Measurements from ENCODE around the gene UNK.

The UNK gene

DNA sequence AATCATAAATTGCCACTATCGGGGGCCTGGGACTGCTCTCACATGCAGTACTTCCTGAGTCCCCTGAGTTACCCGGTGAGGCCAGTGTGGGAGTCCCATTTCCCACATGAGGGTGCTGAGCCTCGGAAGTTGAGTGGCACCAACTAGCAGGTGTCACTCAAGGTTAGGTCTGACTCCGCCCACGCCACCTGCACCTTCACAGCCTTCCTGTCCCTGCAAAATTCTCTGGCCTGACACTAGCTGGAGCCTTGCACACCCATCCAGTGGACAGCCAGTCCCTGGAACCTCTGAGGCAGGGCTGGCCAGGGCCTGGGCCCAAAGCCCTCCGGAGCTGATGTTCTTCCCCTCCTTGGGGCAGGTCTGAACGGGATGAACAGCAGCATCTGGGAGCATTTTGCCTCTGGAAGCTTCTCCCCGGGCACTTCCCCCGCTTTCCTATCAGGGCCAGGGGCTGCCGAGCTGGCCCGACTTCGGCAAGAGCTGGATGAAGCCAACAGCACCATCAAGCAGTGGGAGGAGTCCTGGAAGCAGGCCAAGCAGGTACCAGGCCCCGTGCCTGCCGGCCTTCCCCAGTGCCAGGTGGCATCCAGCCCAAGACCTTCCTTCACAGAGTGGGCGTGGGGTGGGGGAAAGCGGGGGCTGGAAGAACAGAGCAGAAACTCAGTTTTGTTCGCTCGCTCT is 37.7 kb downstream of the UNK start:
- peak; percentile 67 for DNase-seq

DNA sequence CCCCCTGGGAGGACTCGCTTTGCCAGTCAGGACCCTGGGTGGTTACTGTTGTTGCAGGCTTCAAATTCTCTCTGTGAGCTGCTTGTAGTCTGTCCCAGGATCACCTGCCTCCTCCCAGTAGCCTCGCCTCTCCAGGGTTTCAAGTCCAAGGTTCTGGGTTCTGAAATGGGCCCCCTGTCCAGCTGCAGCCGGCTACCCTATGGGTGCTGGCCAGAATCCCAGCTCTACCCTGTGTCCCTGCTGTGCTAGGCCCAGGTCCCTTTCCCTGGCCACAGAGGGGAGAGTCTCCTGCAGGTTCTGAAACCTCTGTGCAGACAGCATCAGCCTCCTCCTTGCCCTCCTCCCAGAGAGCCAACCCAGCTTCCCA is 38.2 kb downstream of the UNK start:
- no peak for DNase-seq

DNA sequence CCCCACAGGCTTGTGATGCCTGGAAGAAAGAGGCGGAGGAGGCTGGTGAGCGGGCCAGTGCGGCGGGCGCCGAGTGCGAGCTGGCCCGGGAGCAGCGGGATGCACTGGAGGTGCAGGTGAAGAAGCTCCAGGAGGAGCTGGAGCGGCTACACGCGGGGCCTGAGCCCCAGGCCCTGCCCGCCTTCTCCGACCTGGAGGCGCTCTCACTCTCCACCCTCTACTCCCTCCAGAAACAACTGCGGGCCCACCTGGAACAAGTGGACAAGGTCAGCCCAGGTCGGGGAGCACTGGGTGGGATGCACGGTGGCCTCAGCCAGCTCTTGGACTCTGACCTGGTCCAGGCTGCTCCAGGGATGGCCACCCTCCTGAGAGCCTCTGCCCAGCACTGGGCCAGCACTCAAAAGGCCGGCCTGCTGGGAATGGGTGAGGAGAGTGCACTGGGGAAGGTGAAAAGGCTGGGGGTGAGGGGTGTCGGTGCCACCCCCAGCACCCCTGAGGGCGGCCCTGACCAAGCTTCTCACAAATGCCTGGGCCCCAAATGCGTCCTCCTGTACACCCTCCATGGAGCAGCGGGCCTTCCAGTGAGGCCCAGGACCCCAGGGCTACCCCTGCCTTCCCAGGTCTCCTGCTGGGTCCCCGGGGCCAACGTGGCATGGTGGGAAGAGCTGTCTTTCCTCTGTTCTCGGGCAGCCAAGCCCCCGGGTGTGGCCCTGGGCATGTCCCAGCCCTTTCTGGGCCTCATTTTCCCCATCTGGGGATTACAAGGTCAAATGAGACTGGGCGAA is 38.8 kb downstream of the UNK start:
- DNase-seq, result no peak

DNA sequence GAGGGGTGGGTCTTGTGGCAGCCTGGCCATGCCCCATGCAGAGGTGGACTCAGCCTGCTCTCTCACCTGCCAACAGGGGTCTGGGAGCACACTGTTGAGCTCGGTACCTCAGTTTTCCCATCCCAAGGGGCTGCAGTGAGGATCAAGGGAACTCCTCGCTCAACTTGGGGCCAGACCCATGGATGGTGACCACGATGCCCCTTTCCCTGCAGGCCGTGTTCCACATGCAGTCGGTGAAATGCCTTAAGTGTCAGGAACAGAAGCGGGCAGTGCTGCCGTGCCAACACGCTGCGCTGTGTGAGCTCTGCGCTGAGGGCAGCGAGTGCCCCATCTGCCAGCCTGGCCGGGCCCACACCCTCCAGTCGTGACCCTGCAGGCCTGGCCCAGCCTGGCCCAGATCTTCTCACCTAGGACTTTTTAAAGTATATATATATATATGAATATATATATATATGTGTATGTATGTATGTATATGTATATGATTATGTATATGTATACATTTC is 39.5 kb downstream of the UNK start:
- no peak for DNase-seq

DNA sequence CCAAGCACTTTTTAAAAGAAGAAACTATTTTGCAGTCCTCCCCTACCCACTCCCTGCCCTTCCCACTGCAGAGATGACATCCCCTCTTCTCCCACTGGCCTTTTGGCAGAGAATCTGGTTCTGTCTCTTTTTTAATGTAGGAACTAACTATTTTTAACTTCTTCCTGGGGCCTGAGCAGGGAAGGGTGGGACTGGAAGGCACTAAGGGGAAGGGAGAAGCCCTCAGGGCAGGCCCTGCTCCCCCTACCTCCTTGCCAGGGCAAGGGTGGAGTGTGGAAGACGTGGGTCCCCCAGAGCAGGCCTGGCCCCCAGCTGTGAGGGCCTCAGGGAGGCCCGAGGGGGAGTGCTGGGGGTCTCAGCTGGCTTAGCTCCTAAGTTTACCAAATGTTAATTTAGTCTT is 40.1 kb downstream of the UNK start:
- no peak for DNase-seq

DNA sequence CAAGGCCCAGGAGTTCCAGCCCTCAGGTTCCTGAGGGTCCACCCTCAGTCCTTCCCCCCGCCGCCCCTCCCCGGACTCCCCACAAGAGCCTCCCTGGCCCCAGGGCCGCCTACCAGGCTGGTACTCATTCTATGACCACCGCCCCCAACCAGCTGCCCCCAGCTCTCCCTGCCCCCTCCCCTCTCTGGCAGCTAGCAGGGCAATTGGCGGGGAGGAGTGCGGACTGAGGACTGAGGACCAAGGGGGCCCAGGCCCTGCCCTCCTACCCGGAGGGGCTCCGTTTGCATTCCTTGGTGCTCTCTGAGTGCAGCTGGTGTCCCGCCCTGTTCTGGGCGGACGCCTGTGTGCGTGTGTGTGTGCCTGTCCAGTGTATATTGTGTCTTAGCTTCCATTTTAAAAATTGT is 40.5 kb downstream of the UNK start:
- DNase-seq, result no peak

DNA sequence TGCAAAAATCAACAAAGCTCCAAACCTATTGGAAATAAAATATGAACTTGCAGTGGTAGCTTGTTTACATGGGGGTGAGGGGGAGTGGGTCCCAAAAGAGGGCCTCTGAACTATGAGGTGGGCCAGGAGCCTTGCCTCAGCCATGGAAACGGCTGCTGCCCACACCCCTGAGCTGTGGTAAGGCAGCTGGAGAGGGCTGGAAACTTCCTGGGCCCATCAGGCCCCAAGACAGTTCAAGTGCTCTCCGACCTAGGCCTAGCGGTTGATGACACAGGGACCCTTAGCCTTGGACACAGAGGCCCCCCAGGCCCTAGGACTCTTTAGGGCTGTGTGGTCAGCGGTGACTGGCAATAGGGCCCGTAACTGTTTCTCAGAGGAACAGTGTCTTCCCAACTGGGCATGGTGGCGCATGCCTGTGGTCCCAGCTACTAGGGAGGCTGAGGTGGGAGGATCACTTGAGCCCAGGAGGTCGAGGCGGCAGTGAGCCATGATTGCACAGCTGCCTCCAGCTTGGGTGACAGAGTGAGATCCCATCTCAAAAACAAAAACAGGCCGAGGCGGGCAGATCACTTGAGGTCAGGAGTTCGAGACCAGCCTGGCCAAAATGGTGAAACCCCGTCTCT is 41.3 kb downstream of the UNK start:
- no peak for DNase-seq

DNA sequence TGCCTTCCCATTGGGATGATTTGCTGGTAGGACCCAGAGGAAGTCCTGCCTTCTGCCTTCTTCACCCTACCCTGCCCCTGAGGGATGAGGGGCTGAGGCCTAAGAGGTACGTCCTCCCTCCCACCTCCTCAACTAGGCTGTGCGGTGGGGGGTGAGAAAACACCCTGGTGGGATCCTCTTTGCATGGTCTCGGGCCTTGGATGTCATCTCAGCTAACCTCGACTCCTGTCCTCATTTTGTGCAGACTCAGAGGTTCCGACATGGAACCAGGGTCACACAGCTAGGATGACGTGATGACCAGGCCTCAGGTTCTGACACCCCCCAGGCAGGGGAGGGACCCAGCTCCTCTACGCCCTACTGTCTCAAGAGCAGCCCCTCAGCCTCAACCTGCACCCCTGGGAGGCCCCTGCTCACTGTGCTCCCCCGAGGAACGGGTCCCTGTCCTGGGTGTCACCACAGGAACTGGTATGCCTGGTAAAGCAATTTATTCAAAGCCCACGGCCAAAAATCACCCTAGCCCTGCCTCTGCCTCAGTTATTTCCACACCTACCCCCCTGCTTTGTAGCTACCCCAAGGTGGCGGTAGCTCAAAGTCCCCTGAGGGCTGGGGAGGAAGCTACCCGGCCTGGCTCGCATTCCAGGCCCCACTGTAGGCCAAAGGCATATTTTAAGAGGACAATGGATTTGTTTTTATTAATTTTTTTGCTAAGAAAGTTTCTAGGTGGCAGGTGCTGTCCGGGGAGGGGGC is 42.1 kb downstream of the UNK start:
- DNase-seq, result no peak

DNA sequence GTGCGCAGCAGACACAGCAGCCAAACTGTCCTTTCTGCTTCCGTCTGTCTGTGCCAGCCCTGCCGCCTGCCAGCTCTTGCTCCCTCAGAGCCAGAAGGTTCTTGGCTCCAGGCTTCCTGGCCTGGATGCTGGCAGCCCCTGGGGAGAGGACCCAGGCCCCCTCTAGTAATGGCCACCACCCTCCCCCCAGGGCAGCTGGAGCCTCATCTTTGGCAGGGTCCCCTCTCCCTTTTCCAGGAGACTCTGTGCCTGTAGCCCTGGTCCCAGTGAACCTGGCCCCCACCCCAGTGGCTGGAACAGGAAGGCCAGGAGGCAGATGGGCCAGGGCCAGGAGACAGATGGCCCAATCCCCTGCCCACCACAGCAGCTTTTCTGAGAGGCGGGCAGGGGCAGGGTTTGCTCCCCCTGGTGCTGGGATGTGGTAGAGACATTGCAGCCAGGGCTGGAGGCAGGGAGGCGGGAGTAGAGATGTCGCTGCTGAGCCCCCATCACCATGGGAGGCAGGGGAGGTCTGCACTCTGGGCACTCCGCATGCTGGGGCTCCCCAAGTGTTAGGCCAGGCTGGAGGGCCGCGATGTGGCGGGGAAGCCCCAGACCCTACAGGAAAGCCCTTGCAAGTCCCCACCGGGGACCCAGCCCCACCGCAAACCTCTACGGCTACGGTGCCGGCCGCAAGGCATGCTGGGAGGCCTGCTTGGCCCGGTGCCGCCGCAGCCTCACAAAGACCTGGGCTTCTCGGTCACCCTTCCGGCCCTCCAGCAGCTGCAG is 42.9 kb downstream of the UNK start:
- peak; percentile 88 for DNase-seq

DNA sequence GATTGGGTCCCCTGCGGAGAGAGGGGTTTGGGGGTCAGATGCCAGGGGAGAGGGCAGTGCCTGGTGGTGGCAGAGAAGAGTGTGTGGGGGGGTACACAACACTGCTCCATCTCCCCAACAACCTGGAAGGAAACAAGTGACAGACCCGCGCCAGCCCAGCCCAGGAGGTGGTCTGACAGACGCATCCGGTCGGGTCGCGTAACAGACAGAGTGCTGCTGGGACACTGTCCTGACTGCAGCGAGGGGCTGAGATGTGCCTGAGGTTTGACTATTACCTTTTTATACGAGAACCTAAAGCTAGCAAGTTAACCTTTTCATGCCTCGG is 43.4 kb downstream of the UNK start:
- DNase-seq, result no peak

DNA sequence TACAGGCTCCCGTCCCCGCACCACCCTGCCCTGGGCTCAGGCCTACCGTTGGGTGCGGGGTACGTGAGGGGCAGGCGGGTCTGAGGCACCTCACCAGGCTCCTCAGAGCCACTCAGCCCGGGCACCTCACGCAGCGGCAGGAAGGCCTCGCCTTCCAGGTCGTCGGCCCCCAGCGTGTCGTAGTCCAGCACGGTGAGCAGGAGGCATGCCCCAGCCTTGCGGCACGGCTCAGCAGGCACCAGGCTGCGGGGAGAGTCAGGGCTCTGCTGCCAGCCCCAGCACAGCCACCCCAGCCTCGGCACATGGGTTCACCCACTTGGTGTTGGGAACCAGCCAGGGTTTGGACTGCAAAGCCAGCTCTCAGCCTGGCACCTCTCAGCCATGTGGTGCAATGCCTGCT is 44.1 kb downstream of the UNK start:
- DNase-seq, result no peak

DNA sequence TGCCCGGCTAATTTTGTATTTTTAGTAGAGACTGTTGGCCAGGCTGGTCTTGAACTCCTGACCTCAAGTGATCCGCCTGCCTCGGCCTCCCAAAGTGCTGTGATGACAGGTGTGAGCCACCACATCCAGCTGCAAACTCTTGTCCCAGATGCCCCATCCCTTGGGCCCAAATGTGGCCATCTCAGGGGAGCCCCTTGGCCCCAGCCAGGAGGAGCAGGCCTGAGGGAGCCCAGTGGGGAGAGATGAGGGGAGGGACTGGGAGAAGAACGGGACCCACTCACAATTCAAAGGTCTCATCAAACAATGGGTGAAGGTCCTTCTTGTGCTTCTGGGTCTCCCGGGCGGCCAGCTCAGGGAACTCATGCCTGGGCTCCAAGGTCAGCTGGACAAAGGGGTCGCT is 45.1 kb downstream of the UNK start:
- DNase-seq, result no peak

DNA sequence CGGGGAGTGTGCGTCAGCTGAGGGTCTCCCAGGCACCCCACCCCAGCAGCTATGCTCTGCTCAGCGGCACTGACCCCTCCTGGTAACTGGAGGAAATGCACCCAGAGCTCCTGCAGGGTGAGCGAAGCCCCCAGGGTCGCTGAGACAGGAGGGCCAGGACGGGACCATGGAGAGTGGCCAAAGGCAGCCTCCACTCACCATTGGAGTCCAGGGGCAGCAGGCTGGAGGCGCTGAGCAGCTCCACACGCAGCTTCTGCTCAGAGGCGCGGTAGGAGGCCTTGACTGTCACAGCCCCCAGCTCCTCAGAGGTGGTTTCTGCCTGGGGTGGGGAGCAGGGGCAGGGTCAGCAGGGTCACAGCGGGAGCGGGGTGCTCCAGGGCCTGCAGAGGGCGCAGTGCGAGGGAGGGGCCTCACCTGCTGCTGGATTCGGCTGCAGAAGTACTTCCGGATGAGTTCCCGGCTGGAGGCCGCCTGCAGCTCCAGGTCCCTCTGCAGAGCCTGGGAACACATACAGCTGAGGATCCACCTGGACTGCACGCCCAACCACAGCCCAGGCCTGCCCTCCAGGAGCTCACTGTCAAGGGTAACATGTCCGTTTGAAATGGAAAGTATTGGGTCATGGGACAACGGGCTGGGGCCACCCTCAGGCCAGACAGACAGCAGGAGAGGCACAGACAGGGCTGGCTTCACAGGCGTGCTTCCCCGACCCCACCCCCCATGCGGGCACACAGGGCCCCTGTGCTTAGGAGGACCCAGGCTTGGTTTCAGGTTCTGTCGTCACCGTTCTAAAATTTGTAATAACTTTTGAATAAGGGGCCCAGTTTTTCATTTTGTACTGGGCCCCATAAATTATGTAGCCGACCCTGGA is 45.8 kb downstream of the UNK start:
- DNase-seq, result peak; percentile 76

DNA sequence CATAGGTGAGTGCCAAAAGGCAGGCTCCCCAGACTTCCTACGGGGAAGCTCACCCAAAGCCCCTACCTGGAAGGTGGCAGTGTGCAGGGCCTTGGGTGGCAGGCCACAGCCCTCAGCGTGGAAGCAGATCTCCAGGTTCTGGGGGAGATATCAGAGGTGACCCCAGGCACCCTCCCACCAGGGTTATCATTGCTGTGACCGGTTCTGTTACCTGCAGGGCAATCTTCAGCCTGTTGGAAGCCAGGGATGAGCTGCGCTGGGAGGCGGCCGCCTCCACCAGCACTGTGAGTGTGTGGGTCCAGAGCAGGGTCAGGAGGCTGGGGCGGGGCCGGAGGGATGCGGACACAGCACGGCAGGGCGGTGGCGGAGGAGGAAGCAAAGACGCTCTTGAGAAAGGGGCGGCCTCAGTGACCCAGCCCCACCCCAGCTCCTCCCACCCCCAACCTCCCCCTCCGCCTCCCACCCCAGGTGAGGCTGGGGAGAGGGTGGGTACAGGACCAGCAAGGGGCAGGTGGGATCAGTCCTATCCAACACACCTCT is 46.5 kb downstream of the UNK start:
- DNase-seq, result no peak

DNA sequence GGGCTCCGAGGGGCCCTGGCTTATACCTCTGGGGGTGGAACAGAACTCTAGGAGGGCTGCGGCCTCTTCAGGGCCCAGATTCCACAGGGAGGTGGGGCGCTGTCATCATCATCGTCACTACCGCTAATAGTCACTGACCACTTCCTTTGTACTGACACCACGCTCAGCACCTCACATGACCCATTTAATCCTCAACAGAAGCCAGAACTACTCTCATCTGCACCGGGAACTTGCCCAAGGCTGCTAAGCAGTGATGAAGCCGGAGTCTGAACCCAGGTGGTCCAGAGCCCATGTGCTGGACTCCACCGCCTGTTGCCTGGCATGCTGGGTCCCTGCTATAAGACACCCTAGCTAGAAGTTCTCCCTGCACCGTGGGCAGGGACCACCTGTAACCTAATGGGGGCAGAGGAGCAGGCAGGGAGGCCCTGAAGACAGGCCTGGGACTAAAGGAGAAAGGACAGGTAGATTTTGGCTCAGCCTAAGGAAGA is 47.6 kb downstream of the UNK start:
- peak; percentile 73 for DNase-seq

DNA sequence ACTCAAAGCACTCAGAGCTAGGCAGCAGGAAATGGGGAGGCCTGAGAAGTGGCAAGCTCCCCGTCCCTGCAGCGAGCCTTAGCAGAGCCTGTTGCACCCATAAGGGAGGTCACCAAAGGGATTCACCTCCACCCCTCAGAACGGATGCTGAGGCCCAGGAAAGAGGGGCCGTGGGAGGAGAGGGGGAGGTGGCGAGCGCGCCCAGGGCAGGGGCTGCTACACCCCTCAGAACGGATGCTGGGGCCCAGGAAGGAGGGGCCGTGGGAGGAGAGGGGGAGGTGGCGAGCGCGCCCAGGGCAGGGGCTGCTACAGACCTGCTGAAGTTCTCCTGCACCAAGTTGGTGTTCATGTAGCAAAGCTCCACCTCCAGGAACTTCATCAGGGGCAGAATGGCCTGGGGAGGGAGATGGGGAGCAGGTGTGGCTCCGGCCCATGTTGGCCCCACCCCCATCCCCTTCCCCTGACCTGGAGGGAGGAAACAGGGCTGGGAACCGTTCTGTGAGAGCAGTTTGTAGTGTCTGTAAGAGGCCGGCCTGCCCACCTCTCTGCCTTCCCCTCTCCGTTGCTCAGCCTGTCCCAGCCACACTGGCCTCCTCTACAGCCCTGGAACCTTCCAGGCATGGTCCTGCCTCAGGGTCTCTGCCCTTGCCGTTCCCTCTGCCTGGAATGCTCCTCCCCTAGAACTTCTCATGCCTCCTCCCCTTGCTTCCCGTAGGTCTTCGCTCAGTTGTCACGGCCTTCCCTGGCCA is 48.2 kb downstream of the UNK start:
- DNase-seq, result peak; percentile 74

DNA sequence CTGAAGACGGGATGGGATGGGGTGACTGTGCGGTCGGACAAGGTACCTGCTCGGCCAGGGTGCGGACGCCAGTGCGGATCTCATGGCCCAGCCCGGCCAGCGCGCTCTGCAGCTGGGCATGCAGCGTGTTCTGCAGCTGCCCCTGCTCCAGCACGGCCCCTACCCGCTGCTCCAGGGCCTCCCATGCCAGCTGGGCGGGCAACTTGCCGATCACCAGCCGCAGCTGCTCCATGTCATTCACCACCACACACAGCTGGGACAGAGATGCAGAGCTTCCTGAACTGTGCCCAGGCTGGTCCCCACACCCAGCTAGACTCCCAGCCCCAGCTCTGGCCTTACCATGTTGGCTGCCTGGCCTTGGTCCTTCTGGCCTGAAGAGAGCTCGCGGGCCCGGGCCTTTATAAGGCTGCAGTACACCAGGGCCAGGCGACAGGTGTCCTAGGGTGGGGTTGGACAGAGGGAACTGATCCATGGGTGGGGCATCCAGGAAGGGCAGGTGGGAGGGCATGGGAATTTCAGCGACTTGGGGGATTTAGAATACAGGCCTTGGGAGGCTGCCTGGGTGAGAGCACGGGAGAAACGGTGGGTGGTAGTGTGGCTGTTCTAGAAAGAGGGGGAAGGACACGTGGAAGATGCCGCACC is 49.8 kb downstream of the UNK start:
- DNase-seq, result no peak

DNA sequence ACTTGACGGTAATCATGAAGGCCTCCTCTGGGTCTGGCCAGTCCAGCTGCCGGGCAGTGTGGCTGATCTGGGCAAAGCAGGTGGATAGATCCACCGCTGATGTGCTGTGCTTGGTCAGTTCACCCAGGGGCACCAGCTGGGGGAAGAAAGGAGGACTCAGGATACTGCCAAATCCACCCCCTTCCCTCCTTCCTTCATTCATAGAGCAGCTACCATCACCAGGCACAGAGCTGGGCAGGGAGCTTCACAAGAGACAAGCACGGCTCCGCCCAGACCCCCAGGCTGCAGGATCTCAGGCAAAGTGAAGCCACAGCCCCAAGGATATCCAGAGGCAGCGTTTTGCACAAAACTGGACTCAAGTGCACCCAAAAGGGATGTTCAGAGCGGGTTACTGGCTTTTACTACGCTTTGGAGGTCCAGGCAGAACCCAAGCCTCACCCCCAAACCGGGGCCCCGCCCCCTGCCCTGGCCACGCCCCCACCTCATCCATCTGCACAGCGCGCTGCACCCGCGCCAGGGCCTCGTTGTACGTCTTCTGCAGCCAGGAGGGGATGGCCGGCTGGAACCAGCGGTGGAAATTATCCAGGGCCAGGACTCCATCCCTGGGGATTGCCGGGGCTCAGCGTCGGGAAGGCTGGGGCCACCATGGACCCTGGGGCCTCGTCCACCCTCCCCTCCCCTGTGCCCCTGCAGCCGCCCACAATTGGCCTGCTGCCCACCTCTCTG is 50.5 kb downstream of the UNK start:
- DNase-seq, result no peak

DNA sequence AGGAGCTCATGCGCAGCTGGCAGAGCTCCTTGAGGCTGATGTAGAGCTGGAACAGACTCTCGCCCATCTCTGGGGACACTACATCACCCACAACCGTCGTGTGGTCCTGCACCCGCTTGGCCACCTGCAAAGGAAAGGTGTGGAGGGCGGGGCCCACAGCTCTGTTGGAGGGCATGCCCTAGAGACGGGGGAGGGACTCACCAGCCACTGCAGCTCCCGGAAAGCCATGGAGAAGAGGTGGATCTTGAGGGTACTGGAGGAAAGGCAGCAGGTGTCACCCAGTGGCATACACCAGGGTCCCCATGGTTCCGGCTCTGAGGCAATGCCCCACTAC is 51.0 kb downstream of the UNK start:
- DNase-seq, result no peak
